Measurements from ENCODE around the gene FASTK.

DNA sequence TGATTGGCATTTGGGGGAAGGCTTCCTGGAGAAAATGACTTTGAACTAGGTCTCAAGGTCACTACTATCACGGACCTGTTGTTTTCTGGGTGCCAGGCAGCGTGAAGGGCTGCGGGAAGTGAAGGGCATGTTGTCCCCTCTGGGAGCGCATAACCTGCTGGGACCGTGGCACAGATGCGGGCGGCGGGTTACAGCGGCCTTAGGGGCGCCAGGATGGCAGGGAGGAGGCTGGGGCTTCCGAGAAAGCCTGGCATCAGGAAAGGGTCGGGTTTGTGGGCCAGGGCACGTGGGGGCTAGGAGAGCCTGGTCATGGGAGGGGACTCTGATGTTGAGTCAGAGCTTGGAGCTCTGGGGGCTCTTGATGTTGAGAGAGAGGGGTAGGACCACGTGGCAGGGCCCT, 15.1 kb downstream of the FASTK start:
- TF ChIP-seq OSR1 (CRISPR knock-in tag; IDR thresholded peaks at IDR 0.05) (no peak), ZNF565 (CRISPR knock-in tag; conservative IDR thresholded peaks at IDR 0.05; ENCODE audit: low read depth) (no peak), RARB (CRISPR knock-in tag; IDR thresholded peaks at IDR 0.05) (no peak), ZNF70 (CRISPR knock-in tag; IDR thresholded peaks at IDR 0.05) (no peak), BACH2 (CRISPR knock-in tag; IDR thresholded peaks at IDR 0.05; ENCODE audit: borderline replicate concordance) (no peak)
- TF ChIP-seq, protein P1, sequence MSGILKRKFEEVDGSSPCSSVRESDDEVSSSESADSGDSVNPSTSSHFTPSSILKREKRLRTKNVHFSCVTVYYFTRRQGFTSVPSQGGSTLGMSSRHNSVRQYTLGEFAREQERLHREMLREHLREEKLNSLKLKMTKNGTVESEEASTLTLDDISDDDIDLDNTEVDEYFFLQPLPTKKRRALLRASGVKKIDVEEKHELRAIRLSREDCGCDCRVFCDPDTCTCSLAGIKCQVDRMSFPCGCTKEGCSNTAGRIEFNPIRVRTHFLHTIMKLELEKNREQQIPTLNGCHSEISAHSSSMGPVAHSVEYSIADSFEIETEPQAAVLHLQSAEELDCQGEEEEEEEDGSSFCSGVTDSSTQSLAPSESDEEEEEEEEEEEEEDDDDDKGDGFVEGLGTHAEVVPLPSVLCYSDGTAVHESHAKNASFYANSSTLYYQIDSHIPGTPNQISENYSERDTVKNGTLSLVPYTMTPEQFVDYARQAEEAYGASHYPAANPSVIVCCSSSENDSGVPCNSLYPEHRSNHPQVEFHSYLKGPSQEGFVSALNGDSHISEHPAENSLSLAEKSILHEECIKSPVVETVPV (CRISPR knock-in tag; IDR thresholded peaks at IDR 0.05) = no peak
- TF ChIP-seq, protein P2, sequence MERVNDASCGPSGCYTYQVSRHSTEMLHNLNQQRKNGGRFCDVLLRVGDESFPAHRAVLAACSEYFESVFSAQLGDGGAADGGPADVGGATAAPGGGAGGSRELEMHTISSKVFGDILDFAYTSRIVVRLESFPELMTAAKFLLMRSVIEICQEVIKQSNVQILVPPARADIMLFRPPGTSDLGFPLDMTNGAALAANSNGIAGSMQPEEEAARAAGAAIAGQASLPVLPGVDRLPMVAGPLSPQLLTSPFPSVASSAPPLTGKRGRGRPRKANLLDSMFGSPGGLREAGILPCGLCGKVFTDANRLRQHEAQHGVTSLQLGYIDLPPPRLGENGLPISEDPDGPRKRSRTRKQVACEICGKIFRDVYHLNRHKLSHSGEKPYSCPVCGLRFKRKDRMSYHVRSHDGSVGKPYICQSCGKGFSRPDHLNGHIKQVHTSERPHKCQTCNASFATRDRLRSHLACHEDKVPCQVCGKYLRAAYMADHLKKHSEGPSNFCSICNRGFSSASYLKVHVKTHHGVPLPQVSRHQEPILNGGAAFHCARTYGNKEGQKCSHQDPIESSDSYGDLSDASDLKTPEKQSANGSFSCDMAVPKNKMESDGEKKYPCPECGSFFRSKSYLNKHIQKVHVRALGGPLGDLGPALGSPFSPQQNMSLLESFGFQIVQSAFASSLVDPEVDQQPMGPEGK (CRISPR knock-in tag; IDR thresholded peaks at IDR 0.05; ENCODE audit: borderline replicate concordance) = no peak
- TF ChIP-seq, protein P3, sequence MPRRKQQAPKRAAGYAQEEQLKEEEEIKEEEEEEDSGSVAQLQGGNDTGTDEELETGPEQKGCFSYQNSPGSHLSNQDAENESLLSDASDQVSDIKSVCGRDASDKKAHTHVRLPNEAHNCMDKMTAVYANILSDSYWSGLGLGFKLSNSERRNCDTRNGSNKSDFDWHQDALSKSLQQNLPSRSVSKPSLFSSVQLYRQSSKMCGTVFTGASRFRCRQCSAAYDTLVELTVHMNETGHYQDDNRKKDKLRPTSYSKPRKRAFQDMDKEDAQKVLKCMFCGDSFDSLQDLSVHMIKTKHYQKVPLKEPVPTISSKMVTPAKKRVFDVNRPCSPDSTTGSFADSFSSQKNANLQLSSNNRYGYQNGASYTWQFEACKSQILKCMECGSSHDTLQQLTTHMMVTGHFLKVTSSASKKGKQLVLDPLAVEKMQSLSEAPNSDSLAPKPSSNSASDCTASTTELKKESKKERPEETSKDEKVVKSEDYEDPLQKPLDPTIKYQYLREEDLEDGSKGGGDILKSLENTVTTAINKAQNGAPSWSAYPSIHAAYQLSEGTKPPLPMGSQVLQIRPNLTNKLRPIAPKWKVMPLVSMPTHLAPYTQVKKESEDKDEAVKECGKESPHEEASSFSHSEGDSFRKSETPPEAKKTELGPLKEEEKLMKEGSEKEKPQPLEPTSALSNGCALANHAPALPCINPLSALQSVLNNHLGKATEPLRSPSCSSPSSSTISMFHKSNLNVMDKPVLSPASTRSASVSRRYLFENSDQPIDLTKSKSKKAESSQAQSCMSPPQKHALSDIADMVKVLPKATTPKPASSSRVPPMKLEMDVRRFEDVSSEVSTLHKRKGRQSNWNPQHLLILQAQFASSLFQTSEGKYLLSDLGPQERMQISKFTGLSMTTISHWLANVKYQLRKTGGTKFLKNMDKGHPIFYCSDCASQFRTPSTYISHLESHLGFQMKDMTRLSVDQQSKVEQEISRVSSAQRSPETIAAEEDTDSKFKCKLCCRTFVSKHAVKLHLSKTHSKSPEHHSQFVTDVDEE (CRISPR knock-in tag; IDR thresholded peaks at IDR 0.05) = no peak

Data from SK-N-SH treated with all-trans-retinoic acid at 6 μM for 48 hours (cell line).